Measurements from ENCODE around the gene S100A2.

Gene S100A2

GRCh38 chr1:153536671-153537375 lies 28.8 kb downstream of the S100A2 start:
- Histone ChIP-seq H3K4me2 (ENCODE audit: low read depth, low read length, poor library complexity, severe bottlenecking) (no peak overlapping the region), H3K9ac (ENCODE audit: low read length) (no peak overlapping the region), H3K4me3 (ENCODE audit: insufficient read depth, low read length, poor library complexity, severe bottlenecking) (no peak overlapping the region), H2AFZ (ENCODE audit: low read depth, low read length, severe bottlenecking) (no peak overlapping the region), H3K79me2 (ENCODE audit: insufficient read depth, low read length) (no peaks in the 10 kb centered on the region), H3K36me3 (ENCODE audit: low read length) (no peaks in the 10 kb centered on the region), H3K27ac (ENCODE audit: low read depth, low read length) (no peak overlapping the region), H4K20me1 (ENCODE audit: low read depth, low read length) (no peaks in the 10 kb centered on the region), H3K27me3 (ENCODE audit: low read length) (no peaks in the 10 kb centered on the region), H3F3A (ENCODE audit: insufficient read depth) (no peaks in the 10 kb centered on the region), H3K9me2 (replicated peaks; ENCODE audit: insufficient read depth, low read length) (no peaks in the 10 kb centered on the region), H3K9me3 (ENCODE audit: insufficient read depth, low read length) (no peaks in the 10 kb centered on the region)
- no peak for TF ChIP-seq EZH2phosphoT487 (conservative IDR thresholded peaks at IDR 0.05; ENCODE audit: low read length)
- TF ChIP-seq CTCF (IDR thresholded peaks at IDR 0.05; ENCODE audit: insufficient read depth, low read length, poor library complexity, severe bottlenecking): no peak

- TF ChIP-seq CTCF (IDR thresholded peaks at IDR 0.05; ENCODE audit: insufficient read depth, low read length, poor library complexity, severe bottlenecking) (no peak), EZH2phosphoT487 (conservative IDR thresholded peaks at IDR 0.05; ENCODE audit: low read length) (no peak)
- Histone ChIP-seq H2AFZ (ENCODE audit: low read depth, low read length, severe bottlenecking) (no peak overlapping the region), H3F3A (ENCODE audit: insufficient read depth) (no peaks in the 10 kb centered on the region), H3K36me3 (ENCODE audit: low read length) (no peaks in the 10 kb centered on the region), H3K9me2 (replicated peaks; ENCODE audit: insufficient read depth, low read length) (no peaks in the 10 kb centered on the region), H3K4me3 (ENCODE audit: insufficient read depth, low read length, poor library complexity, severe bottlenecking) (no peak overlapping the region), H3K9me3 (ENCODE audit: insufficient read depth, low read length) (no peaks in the 10 kb centered on the region), H3K27me3 (ENCODE audit: low read length) (no peaks in the 10 kb centered on the region), H3K79me2 (ENCODE audit: insufficient read depth, low read length) (no peaks in the 10 kb centered on the region), H4K20me1 (ENCODE audit: low read depth, low read length) (no peaks in the 10 kb centered on the region), H3K4me2 (ENCODE audit: low read depth, low read length, poor library complexity, severe bottlenecking) (no peak overlapping the region), H3K27ac (ENCODE audit: low read depth, low read length) (no peak overlapping the region), H3K9ac (ENCODE audit: low read length) (no peak overlapping the region)
Measured at GRCh38 chr1:153536012-153536670, 29.5 kb downstream of the S100A2 start.

- H3K4me2 ChIP-seq (ENCODE audit: low read depth, low read length, poor library complexity, severe bottlenecking): no peak within 1 kb of the TSS
- no peaks in the 10 kb centered on the region for H3K79me2 ChIP-seq (ENCODE audit: insufficient read depth, low read length)
- H3K9me3 ChIP-seq (ENCODE audit: insufficient read depth, low read length): no peaks in the 10 kb centered on the region
- H3F3A ChIP-seq (ENCODE audit: insufficient read depth): no peaks in the 10 kb centered on the region
- H3K4me3 ChIP-seq (ENCODE audit: insufficient read depth, low read length, poor library complexity, severe bottlenecking): no peak within 1 kb of the TSS
- no peaks in the 10 kb centered on the region for H3K9me2 ChIP-seq (replicated peaks; ENCODE audit: insufficient read depth, low read length)
- TF ChIP-seq EZH2phosphoT487 (conservative IDR thresholded peaks at IDR 0.05; ENCODE audit: low read length): no peak
- TF ChIP-seq CTCF (IDR thresholded peaks at IDR 0.05; ENCODE audit: insufficient read depth, low read length, poor library complexity, severe bottlenecking): no peak
- H4K20me1 ChIP-seq (ENCODE audit: low read depth, low read length): no peaks in the 10 kb centered on the region
- H3K27me3 ChIP-seq (ENCODE audit: low read length): no peaks in the 10 kb centered on the region
- H2AFZ ChIP-seq (ENCODE audit: low read depth, low read length, severe bottlenecking): no peak within 1 kb of the TSS
- H3K27ac ChIP-seq (ENCODE audit: low read depth, low read length): no peak within 1 kb of the TSS
- no peak within 1 kb of the TSS for H3K9ac ChIP-seq (ENCODE audit: low read length)
- no peaks in the 10 kb centered on the region for H3K36me3 ChIP-seq (ENCODE audit: low read length)
Measured at GRCh38 chr1:153535242-153536011, 30.2 kb downstream of the S100A2 start, which contains the start of gene S100A6. Gene S100A6, minus strand, starts transcription at chr1:153535991. Its CDS starts 652 bp downstream, at chr1:153535339.
